ENCODE data around the gene RABGAP1L. TPM values are rescaled to one million over a fixed set of nuclear protein-coding genes. Genes with fewer than 3 reads are reported as not detected.

RABGAP1L gene
- total and polyA plus RNA-seq, 2 of the 4 experiments (the other 2 are of a cell fraction): 7.9 to 26.7 TPM

GRCh38 chr1:174262349-174263241 lies 103.3 kb downstream of the RABGAP1L start:
- Histone ChIP-seq H3K23ac (ENCODE audit: low read depth, low read length) (no peak overlapping the region), H2AK9ac (replicated peaks; ENCODE audit: low read depth, low read length, poor library complexity) (peak overlapping the region; percentile 71), H3K9me1 (ENCODE audit: insufficient read depth, low read length) (no peaks in the 10 kb centered on the region), H3K4me2 (ENCODE audit: low read depth, low read length) (no peak overlapping the region), H3K4ac (ENCODE audit: low read depth, low read length) (peak overlapping the region; percentile 51), H3K4me3 (ENCODE audit: insufficient read depth, low read depth, low read length) (no peak overlapping the region), H2BK20ac (ENCODE audit: low read depth, low read length) (no peak overlapping the region), H4K8ac (ENCODE audit: low read depth in 2 of 2, low read length in 2 of 2) (peak overlapping the region in 1 of 2 experiments; percentile 56; a peak in 1 of 4 replicates), H2AK5ac (ENCODE audit: low read depth, low read length) (no peak overlapping the region; the same call in 1 of the 2 replicates), H4K91ac (ENCODE audit: insufficient read depth, low read depth, low read length) (no peak overlapping the region), H3K27me3 (ENCODE audit: control insufficient read depth, insufficient read depth, low read length) (no peaks in the 10 kb centered on the region), H3K79me1 (ENCODE audit: low read depth in 1 of 2, low read length in 2 of 2) (0 out of 4 replicates have a peak, but pooled peaks cover 0 to 3% of the 10 kb centered on the region in 2 experiments), H3K18ac (ENCODE audit: low read depth, low read length) (no peak overlapping the region), H3K9ac (ENCODE audit: low read depth, low read length) (no peak overlapping the region), H2BK120ac (ENCODE audit: low read depth, low read length) (no peak overlapping the region), H2BK15ac (ENCODE audit: low read depth, low read length) (no peak overlapping the region), H3K14ac (replicated peaks; ENCODE audit: low read depth, low read length) (no peak overlapping the region), H4K5ac (ENCODE audit: low read depth, low read length) (no peak overlapping the region), H3K56ac (ENCODE audit: extremely low read depth, insufficient read depth, low read length) (no peak overlapping the region), H4K20me1 (ENCODE audit: insufficient read depth, low read length) (peaks cover 4% of the 10 kb centered on the region), H3K9me3 (ENCODE audit: control insufficient read depth, insufficient read depth, low read length) (no peaks in the 10 kb centered on the region), H2BK5ac (ENCODE audit: low read depth, low read length, poor library complexity, severe bottlenecking) (no peak overlapping the region), H3K27ac (ENCODE audit: insufficient read depth, low read length) (no peak overlapping the region), H3K36me3 (ENCODE audit: control insufficient read depth, insufficient read depth, low read length) (no peaks in the 10 kb centered on the region), H3K4me1 (ENCODE audit: control insufficient read depth, insufficient read depth, low read length) (no peaks in the 10 kb centered on the region), H2AFZ (replicated peaks; ENCODE audit: low read length, poor library complexity) (peak overlapping the region; percentile 75)
- ChIA-PET POLR2A (ENCODE audit: unreplicated experiment) (interaction anchor here (0.5 to 0.7 kb wide), 2 partner anchors 301 to 464 kb away, joined by 3 to 4 read pairs; no protein-coding TSS in a partner anchor), CTCF (interaction anchor here (0.6 to 2.3 kb wide), 31 partner anchors 9 to 488 kb away, joined by 3 to 44 read pairs (median 4); no protein-coding TSS in a partner anchor)
- peak; percentile 83 for ATAC-seq (ENCODE audit: low read depth)
- DNase-seq: peak; percentile 65
- peak; percentile 89 for TF ChIP-seq RAD21 (IDR thresholded peaks at IDR 0.05; ENCODE audit: low read length)
- no peak for TF ChIP-seq MAZ (IDR thresholded peaks at IDR 0.05; ENCODE audit: borderline replicate concordance, low read depth, low read length)
- TF ChIP-seq POLR2A (IDR thresholded peaks at IDR 0.05; ENCODE audit: low read depth, low read length): no peak
- no peak for TF ChIP-seq BHLHE40 (IDR thresholded peaks at IDR 0.05; ENCODE audit: low read depth, low read length)
- no peak for TF ChIP-seq RCOR1 (IDR thresholded peaks at IDR 0.05; ENCODE audit: insufficient replicate concordance, low read length)
- TF ChIP-seq MAFK (IDR thresholded peaks at IDR 0.05; ENCODE audit: low read depth, low read length): no peak
- peak; percentile 89 for TF ChIP-seq CTCF (conservative IDR thresholded peaks at IDR 0.05; ENCODE audit: low read depth, low read length)
- TF ChIP-seq SMC3 (IDR thresholded peaks at IDR 0.05; ENCODE audit: low read depth, low read length): peak; percentile 77
- no peak for TF ChIP-seq RFX5 (IDR thresholded peaks at IDR 0.05; ENCODE audit: low read depth, low read length)
- TF ChIP-seq FOS (IDR thresholded peaks at IDR 0.05; ENCODE audit: low read depth, low read length): no peak
- no peak for TF ChIP-seq CHD1 (IDR thresholded peaks at IDR 0.05; ENCODE audit: low read depth, low read length)
- TF ChIP-seq CEBPB (IDR thresholded peaks at IDR 0.05; ENCODE audit: low read depth, low read length): no peak
- 100% methylated on average over 1 of the region's 3 CpGs; no CpG with 5 or more reads in 1 of the 2 experiments for WGBS, 2 experiments (ENCODE audit: extremely low coverage in 2 of 2, insufficient read length in 1 of 2)
- BruUV-seq (replicated peaks): no TSS peak
- dilution Hi-C loops (cut with HindIII; ENCODE audit: low sequenced_read_pairs, unreplicated experiment): loop anchor here (25.0 kb wide), 1 partner anchor 450 kb away; no protein-coding TSS in a partner anchor
- intact Hi-C loops (cut with micrococcal nuclease): loop anchor here (1.0 to 10.0 kb wide), 4 partner anchors 464 to 722 kb away; no protein-coding TSS in a partner anchor
- in situ Hi-C loops (cut with MboI; ENCODE audit: low sequenced_read_pairs): loop anchor here (5.0 to 25.0 kb wide), 2 partner anchors 470 to 725 kb away; partner anchors contain the start of gene CACYBP
